BJ (cell line): ENCODE measurements around the gene TLE1. TPM values are rescaled to one million over a fixed set of nuclear protein-coding genes. Genes with fewer than 3 reads are reported as not detected.

ENCODE experiments used
- CTCF ChIA-PET: fragments of 350-600 bp; formaldehyde crosslinking; extraction: SDS; loops from one replicate; lab custom pipeline; 2021; ENCODE audit warnings: antibody characterized with exemption, inconsistent platforms; lab: Yijun Ruan, JAX
- POLR2A ChIA-PET: fragments of 300-600 bp; sonication (Branson Sonifier 250); formaldehyde crosslinking; extraction: SDS; loops from one replicate; lab custom pipeline; 2021; ENCODE audit warnings: antibody characterized with exemption; lab: Charles Lee
- DNase-seq: peaks from one replicate; pipeline ENCODE4 v3.0.0-alpha.2; 2011; ENCODE audit warnings: low read depth
- H3K27me3 ChIP-seq: 2 replicates; pipeline ENCODE4 v1.6.0; 2011; ENCODE audit warnings: low read length; ENCODE audit not compliant: control insufficient read depth, insufficient read depth
- H3K36me3 ChIP-seq: 2 replicates; pipeline ENCODE4 v1.5.1; 2011; ENCODE audit warnings: low read length; ENCODE audit not compliant: control insufficient read depth, insufficient read depth
- H3K4me3 ChIP-seq: 2 replicates; pipeline ENCODE4 v1.5.1; 2011; ENCODE audit warnings: low read depth, mild to moderate bottlenecking, control low read depth, low read length
- polyA plus RNA-seq: library from polyadenylated mRNA; depleted of rRNA; stranded (reverse); fragments of >200 nt; gene quantifications from 2 replicates; pipeline ENCODE4 v1.2.3, GENCODE V29; 2011
- TF ChIP-seq, protein P1 (sequence below): IDR thresholded peaks from 2 replicates; pipeline ENCODE4 v1.5.1; 2011; ENCODE audit warnings: low read depth, mild to moderate bottlenecking, control low read depth, inconsistent platforms, low read length, moderate library complexity; ENCODE audit not compliant: insufficient read depth

TLE1 gene
- polyA plus RNA-seq, 1 experiment, result 9.6 TPM

DNA sequence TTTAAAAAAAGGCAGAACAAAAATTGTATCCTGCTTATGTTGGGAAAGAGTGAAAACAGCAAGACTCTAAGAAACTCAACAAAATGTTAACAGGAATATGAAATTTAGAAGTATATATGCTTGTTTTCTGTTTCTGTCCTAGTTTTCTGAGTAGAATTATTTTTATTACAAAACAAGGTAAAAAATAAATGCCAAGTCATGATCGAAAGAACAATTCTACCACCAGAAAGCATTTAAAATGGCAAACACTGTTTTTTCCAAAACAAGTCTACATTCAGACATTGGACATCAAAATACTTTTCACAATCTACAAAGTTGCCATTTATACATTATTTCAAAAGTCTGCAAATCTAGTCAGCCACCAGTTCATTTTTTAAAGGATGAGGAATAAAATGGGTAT, 102.6 kb downstream of the TLE1 start:
- Histone ChIP-seq H3K27me3 (no peaks in the 10 kb centered on the region), H3K4me3 (no peak overlapping the region), H3K36me3 (peaks cover 4% of the 10 kb centered on the region; the same call in 1 of the 2 replicates)
- DNase-seq, result no peak
- POLR2A ChIA-PET, result no interaction called here
- CTCF ChIA-PET, result no interaction called here
- TF ChIP-seq, protein P1, sequence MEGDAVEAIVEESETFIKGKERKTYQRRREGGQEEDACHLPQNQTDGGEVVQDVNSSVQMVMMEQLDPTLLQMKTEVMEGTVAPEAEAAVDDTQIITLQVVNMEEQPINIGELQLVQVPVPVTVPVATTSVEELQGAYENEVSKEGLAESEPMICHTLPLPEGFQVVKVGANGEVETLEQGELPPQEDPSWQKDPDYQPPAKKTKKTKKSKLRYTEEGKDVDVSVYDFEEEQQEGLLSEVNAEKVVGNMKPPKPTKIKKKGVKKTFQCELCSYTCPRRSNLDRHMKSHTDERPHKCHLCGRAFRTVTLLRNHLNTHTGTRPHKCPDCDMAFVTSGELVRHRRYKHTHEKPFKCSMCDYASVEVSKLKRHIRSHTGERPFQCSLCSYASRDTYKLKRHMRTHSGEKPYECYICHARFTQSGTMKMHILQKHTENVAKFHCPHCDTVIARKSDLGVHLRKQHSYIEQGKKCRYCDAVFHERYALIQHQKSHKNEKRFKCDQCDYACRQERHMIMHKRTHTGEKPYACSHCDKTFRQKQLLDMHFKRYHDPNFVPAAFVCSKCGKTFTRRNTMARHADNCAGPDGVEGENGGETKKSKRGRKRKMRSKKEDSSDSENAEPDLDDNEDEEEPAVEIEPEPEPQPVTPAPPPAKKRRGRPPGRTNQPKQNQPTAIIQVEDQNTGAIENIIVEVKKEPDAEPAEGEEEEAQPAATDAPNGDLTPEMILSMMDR, result no peak

DNA sequence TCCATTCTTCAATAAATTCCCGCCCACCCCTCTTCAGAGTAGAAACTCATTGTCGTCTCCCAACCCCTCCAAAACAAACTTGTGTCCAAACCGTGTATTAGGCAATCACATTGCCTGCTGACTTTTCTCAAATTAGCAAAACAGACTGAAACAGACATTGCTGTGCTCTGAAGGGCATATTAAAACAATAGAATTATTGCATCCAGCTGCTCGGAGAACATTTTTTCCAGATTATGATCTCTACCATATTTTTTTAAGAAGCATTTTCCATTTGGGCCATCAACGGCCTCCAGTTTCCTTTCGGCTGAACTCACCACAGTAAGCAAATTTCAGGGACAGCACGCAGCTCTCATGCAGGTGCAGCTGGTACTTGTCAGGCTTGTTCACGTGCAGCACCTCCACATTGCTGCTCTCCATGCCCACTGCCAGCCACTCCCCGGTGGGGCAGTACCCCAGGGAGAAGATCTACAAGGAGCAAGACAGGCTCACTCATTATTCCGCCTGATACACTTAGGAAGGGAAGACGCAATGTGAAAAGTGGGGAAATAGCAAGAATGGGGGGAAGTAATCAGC, 104.1 kb downstream of the TLE1 start:
- no peak for DNase-seq
- peaks cover 4% of the 10 kb centered on the region; the same call in 1 of the 2 replicates for H3K36me3 ChIP-seq
- H3K4me3 ChIP-seq, result no peak overlapping the region
- ChIA-PET CTCF (interaction anchor here (1.2 kb wide), 1 partner anchor 14 kb away, joined by 3 read pairs; no protein-coding TSS in a partner anchor), POLR2A (no interaction called here)
- no peaks in the 10 kb centered on the region for H3K27me3 ChIP-seq
- TF ChIP-seq, protein P1, result no peak

DNA sequence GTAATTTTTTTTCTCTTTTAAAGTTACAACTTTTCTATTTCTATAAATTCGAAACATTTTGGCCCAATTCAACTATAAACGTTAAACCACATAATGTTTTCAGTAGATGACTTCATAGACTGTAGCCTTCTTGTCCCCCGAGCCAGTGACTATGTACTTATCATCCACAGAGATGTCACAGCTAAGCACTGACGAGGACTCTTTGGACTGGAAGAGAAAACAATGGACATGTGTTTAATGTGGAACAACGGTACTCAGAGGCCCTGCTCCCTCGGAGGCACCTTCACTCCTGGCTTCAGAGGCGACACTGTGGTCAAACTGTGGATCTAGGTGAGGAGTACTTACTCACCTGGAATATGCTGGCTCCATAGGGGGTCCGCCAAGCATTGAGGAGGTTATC, 105.2 kb downstream of the TLE1 start:
- Histone ChIP-seq H3K4me3 (no peak overlapping the region), H3K27me3 (no peaks in the 10 kb centered on the region), H3K36me3 (0 out of 2 replicates have a peak, but pooled peaks cover 3% of the 10 kb centered on the region)
- ChIA-PET CTCF (no interaction called here), POLR2A (no interaction called here)
- TF ChIP-seq, protein P1, result no peak
- no peak for DNase-seq

DNA sequence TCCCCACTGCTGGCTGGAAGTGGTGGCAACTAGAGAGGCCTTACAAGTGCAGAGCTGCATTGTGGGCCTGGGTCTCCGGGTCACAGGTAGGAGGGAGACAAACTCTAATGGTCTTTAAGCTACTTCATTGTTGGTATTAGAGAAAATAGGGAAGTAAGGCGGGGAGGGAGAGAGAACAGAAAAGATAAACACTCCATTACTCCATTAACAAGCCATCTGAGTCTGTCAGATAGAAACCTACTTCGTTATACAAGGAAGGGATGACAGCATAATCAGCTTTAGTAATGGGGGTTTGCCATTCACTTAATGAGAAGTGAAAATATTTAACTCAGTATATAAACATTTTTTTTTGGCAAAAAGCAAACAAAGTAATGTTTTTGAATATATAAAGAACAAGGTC, 107.4 kb downstream of the TLE1 start:
- Histone ChIP-seq H3K4me3 (no peak overlapping the region), H3K36me3 (0 out of 2 replicates have a peak, but pooled peaks cover 3% of the 10 kb centered on the region), H3K27me3 (no peaks in the 10 kb centered on the region)
- DNase-seq, result no peak
- ChIA-PET POLR2A (no interaction called here), CTCF (interaction anchor here (1.0 kb wide), 1 partner anchor 13 kb away, joined by 3 read pairs; no protein-coding TSS in a partner anchor)
- TF ChIP-seq, protein P1, result no peak

DNA sequence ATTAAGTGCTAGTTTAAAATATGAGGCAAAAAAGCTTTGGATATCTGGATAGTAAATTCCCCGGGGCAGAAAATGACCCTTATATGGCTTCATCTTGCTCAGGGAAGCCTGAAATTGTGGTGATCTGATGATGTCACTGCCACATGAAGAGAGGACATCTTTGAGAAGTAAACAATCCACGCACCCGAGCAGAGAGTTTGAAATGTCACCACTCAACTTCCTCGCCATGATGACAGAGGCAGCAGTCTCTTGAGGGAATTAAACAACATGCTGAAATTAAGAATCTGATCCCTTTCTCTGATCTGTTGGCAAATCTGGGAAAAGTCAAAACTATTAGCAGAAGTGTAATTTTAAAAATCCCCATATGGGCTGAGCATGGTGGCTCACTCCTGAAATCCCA, 110.0 kb downstream of the TLE1 start:
- DNase-seq, result no peak
- Histone ChIP-seq H3K4me3 (no peak overlapping the region), H3K36me3 (0 out of 2 replicates have a peak, but pooled peaks cover 3% of the 10 kb centered on the region), H3K27me3 (no peaks in the 10 kb centered on the region)
- TF ChIP-seq, protein P1, result no peak
- ChIA-PET CTCF (interaction anchor here (0.8 kb wide), 1 partner anchor 9 kb away, joined by 4 read pairs; no protein-coding TSS in a partner anchor), POLR2A (no interaction called here)
